ENCODE results near the gene FANK1. TPM values are rescaled to one million over a fixed set of nuclear protein-coding genes. Genes with fewer than 3 reads are reported as not detected.

The FANK1 gene
- total RNA-seq, 2 experiments from 2014 or later: 0.25 TPM; not detected in 1

GRCh38 chr10:125865120-125865519 lies 31.2 kb upstream of the FANK1 start:
- Histone ChIP-seq H3K9me3 (ENCODE audit: control insufficient read depth in 1 of 2, insufficient read depth in 1 of 2, low read length in 2 of 2) (no peaks in the 10 kb centered on the region), H3K4me3 (ENCODE audit: low read length) (no peak overlapping the region), H3K27ac (ENCODE audit: low read depth in 1 of 2, low read length in 2 of 2) (no peak overlapping the region), H3K4me1 (ENCODE audit: insufficient read depth, low read length) (no peaks in the 10 kb centered on the region), H3K36me3 (ENCODE audit: insufficient read depth, low read length) (peaks cover 13% of the 10 kb centered on the region), H3K27me3 (ENCODE audit: control insufficient read depth in 1 of 2, insufficient read depth in 2 of 2, low read length in 2 of 2) (no peaks in the 10 kb centered on the region)
- H3K27me3 Mint-ChIP-seq: no peaks in the 10 kb centered on the region
- no peaks in the 10 kb centered on the region for H3K9me3 Mint-ChIP-seq
- H3K4me1 Mint-ChIP-seq (ENCODE audit: low read depth): no peaks in the 10 kb centered on the region
- TF ChIP-seq CTCF (IDR thresholded peaks at IDR 0.05): no peak
- POLR2A ChIA-PET: no interaction called here
- H3K36me3 Mint-ChIP-seq (ENCODE audit: low read depth): no peaks in the 10 kb centered on the region
- CTCF ChIA-PET: interaction anchor here (0.5 to 2.0 kb wide), 2 partner anchors 1008 to 1989 kb away, joined by 3 to 7 read pairs; no protein-coding TSS in a partner anchor
- ATAC-seq (ENCODE audit: poor library complexity): no peak
- no peak for DNase-seq
- H3K4me3 Mint-ChIP-seq: no peak overlapping the region
- H3K27ac Mint-ChIP-seq: no peak overlapping the region
- intact Hi-C loops (cut with DNase I, micrococcal nuclease): loop anchor here in 1 of 2 experiments (5.0 kb wide), 2 partner anchors 882 to 1987 kb away; no protein-coding TSS in a partner anchor

- Mint-ChIP-seq H3K9me3 (no peaks in the 10 kb centered on the region), H3K27me3 (no peaks in the 10 kb centered on the region), H3K4me1 (ENCODE audit: low read depth) (no peaks in the 10 kb centered on the region), H3K4me3 (no peak overlapping the region), H3K27ac (no peak overlapping the region), H3K36me3 (ENCODE audit: low read depth) (no peaks in the 10 kb centered on the region)
- no peaks in the 10 kb centered on the region for H3K9me3 ChIP-seq (ENCODE audit: control insufficient read depth in 1 of 2, insufficient read depth in 1 of 2, low read length in 2 of 2)
- ChIA-PET CTCF (no interaction called here), POLR2A (no interaction called here)
- no peak overlapping the region for H3K4me3 ChIP-seq (ENCODE audit: low read length)
- H3K4me1 ChIP-seq (ENCODE audit: insufficient read depth, low read length): no peaks in the 10 kb centered on the region
- peaks cover 13% of the 10 kb centered on the region for H3K36me3 ChIP-seq (ENCODE audit: insufficient read depth, low read length)
- ATAC-seq (ENCODE audit: poor library complexity) (no peak), DNase-seq (no peak)
- no peak overlapping the region for H3K27ac ChIP-seq (ENCODE audit: low read depth in 1 of 2, low read length in 2 of 2)
- TF ChIP-seq CTCF (IDR thresholded peaks at IDR 0.05): no peak
- no peaks in the 10 kb centered on the region for H3K27me3 ChIP-seq (ENCODE audit: control insufficient read depth in 1 of 2, insufficient read depth in 2 of 2, low read length in 2 of 2)
- intact Hi-C loops (cut with DNase I, micrococcal nuclease): loop anchor here in 1 of 2 experiments (5.0 kb wide), 2 partner anchors 881 to 1986 kb away; no protein-coding TSS in a partner anchor
Observed at GRCh38 chr10:125866421-125867029, 29.8 kb upstream of the FANK1 start.

- Mint-ChIP-seq H3K36me3 (ENCODE audit: low read depth) (no peaks in the 10 kb centered on the region), H3K4me3 (no peak overlapping the region), H3K27me3 (no peaks in the 10 kb centered on the region), H3K9me3 (no peaks in the 10 kb centered on the region), H3K27ac (no peak overlapping the region), H3K4me1 (ENCODE audit: low read depth) (no peaks in the 10 kb centered on the region)
- Histone ChIP-seq H3K27me3 (ENCODE audit: control insufficient read depth in 1 of 2, insufficient read depth in 2 of 2, low read length in 2 of 2) (no peaks in the 10 kb centered on the region), H3K36me3 (ENCODE audit: insufficient read depth, low read length) (peaks cover 13% of the 10 kb centered on the region), H3K4me1 (ENCODE audit: insufficient read depth, low read length) (no peaks in the 10 kb centered on the region), H3K4me3 (ENCODE audit: low read length) (no peak overlapping the region), H3K27ac (ENCODE audit: low read depth in 1 of 2, low read length in 2 of 2) (no peak overlapping the region), H3K9me3 (ENCODE audit: control insufficient read depth in 1 of 2, insufficient read depth in 1 of 2, low read length in 2 of 2) (no peaks in the 10 kb centered on the region)
- intact Hi-C loops (cut with DNase I, micrococcal nuclease): loop anchor here (1.0 to 5.0 kb wide), 3 partner anchors 879 to 1986 kb away; no protein-coding TSS in a partner anchor
- DNase-seq (peak in 4 of 14 experiments; percentile 17 to 53 (median 34)), ATAC-seq (ENCODE audit: poor library complexity) (no peak)
- ChIA-PET CTCF (interaction anchor here (2.6 kb wide), 1 partner anchor 1986 kb away, joined by 8 read pairs; no protein-coding TSS in a partner anchor), POLR2A (interaction anchor here (0.6 kb wide), 1 partner anchor 454 kb away, joined by 3 read pairs; no protein-coding TSS in a partner anchor)
- TF ChIP-seq CTCF (IDR thresholded peaks at IDR 0.05): peak; percentile 89
Observed at GRCh38 chr10:125868372-125868975, 27.9 kb upstream of the FANK1 start.
